GM12864 (cell line): ENCODE results near the gene DIS3L2.
"Not testable (repeated sequence)": the region's sequence is repeated elsewhere in the genome, so short reads cannot be mapped to it uniquely, and the experiment has no call there.

Experiments used
- DNase-seq: peaks from one replicate; pipeline ENCODE4 v3.0.0-alpha.2; 2011; ENCODE audit warnings: low read depth
- H3K4me3 ChIP-seq: 2 replicates; pipeline ENCODE4 v1.5.1; 2011; ENCODE audit warnings: mild to moderate bottlenecking, low read depth, low read length, control low read depth
- TF ChIP-seq, protein P1 (sequence below): IDR thresholded peaks from 2 replicates; pipeline ENCODE4 v1.5.1; 2011; ENCODE audit warnings: low read depth, mild to moderate bottlenecking, moderate library complexity, low read length, control low read depth, inconsistent platforms; ENCODE audit errors: missing control alignments

Gene DIS3L2

DNA sequence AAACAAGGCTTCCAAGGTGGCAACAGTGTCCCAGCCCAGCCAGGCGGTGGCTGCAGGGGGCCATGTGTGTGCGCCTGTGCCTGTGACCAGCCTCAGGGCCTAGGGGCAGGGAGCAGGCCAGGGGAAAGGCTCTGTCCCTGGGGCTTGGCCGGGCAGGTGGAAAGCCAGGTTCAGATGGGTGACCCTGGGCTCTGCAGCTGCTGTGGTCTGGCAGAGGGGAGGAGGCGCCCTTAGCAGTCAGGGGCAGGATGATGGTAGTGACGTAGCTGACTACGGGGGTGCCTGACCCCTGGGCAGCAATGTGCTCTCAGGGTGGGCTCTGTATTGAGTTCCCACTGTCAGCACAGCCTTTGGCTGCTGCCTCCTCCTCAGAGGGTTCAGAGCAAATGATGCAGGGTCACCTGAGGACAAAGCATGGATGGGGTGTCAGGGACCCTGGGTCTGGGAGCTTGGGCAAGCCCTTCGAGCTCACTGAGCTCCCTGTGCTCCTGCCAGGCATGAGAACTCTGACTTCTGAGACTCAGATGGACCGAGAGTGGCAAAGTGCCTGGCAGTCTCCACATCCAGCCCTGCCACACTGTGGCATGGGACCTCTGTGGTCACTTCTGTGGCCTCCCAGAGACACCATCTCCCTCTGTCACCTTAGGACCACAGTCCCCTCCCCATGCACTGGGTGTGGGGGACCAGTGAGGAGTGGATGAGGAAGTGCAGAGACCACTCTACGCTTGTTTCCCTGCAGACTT lies 360.5 kb downstream of the DIS3L2 start:
- DNase-seq, result no peak

DNA sequence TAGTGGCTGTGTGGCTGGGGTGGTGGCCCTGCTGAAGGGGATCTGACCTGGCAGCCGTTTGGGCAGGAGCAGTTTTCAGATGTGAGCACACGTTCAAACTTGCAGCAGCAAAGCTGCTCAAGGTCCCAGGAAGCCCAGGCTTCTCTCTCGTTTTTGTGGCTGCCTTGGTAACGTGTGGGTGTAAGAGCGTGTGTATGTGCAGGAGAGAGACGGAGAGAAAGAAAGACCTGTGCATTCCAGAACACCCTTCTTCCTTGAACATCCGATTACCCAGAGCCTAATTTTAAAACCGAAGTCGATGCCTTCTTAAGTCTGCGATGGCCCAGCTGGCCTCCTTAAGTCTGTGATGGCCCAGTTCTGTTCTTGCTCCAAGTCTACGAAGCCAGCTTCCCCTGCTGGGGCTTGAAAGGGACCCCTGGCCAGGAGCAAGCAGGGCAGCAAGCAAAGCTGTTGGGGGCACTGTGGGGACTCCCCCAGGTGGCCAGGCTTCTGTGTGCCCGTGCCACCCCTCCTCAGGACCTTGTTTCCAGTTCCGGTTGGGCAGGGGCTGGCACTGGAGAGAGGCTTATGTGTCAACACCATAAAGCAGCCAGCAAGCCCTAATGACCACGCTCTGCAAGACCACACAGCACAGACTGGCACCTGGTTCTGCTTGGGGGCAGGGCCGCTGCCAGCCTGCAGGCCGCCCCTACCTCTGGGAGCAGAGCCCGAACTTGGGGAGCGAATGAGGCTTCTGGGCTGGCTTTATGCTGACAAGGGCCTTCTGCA lies 361.2 kb downstream of the DIS3L2 start:
- H3K4me3 ChIP-seq, result no peak overlapping the region
- no peak for DNase-seq
- TF ChIP-seq, protein P1, sequence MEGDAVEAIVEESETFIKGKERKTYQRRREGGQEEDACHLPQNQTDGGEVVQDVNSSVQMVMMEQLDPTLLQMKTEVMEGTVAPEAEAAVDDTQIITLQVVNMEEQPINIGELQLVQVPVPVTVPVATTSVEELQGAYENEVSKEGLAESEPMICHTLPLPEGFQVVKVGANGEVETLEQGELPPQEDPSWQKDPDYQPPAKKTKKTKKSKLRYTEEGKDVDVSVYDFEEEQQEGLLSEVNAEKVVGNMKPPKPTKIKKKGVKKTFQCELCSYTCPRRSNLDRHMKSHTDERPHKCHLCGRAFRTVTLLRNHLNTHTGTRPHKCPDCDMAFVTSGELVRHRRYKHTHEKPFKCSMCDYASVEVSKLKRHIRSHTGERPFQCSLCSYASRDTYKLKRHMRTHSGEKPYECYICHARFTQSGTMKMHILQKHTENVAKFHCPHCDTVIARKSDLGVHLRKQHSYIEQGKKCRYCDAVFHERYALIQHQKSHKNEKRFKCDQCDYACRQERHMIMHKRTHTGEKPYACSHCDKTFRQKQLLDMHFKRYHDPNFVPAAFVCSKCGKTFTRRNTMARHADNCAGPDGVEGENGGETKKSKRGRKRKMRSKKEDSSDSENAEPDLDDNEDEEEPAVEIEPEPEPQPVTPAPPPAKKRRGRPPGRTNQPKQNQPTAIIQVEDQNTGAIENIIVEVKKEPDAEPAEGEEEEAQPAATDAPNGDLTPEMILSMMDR, result no peak

More for the DNA sequence above, 360.5 kb downstream of the DIS3L2 start:
- H3K4me3 ChIP-seq, result no peak overlapping the region
- TF ChIP-seq, protein P1, result no peak

DNA sequence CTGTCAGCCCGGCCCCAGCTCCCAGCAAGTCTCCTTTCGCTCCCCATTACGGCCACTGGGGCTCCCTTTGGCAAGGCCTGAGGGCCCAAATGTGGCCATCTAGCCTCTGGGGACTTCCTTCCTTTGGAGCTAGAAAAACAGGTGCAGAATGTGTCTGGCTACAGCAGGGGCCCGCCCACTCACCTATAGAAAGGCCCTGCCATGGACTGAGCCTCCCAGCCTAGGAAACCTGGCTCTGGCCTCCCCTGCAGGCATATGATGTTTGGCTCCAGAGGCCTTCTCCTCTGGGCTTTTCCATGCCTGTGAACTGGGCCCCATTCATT lies 361.8 kb downstream of the DIS3L2 start:
- TF ChIP-seq, protein P1, result no peak

DNA sequence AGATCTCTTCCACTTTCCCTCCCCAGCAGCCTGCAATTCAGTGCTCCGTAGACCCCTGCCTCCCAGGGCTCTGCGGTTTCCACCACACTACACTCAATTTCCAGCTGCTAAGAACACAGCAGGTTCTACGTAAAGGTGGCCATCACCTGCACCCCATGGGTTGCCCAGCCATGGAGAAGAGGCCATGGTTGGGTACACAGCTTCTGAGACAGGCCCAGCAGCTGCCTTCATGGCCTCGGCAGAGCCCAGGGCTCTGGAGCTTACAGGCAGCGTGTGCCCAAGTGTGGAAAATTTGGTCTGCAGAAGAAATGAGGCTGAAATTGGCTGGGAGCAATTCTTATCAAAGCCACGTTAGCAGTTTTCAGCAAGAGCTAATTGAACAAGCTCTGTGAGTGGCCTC lies 362.5 kb downstream of the DIS3L2 start:
- DNase-seq, H3K4me3 ChIP-seq: not testable (repeated sequence)

More for the DNA sequence above, 361.8 kb downstream of the DIS3L2 start:
- DNase-seq, result no peak
- H3K4me3 ChIP-seq, result no peak overlapping the region

DNA sequence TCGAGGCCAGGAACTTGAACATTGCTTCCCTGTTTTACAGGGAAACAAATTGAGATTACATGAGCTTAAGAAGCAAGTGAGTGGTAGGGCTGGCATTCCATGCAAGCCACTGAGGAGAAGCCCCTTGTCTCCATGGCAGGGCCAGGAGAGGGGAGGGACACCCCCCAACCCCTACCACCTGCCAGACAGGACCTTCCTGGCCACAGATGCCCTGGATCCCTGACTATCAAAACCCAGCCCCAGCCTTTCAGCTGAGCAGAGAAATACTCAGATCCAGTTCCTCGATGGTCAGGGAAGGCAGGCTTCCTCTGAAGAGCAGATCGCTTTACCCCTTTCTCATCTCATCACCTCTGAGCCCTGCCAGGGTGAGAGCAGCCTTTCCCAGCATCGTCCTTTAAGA lies 363.3 kb downstream of the DIS3L2 start:
- no peak overlapping the region for H3K4me3 ChIP-seq
- DNase-seq, result no peak
- TF ChIP-seq, protein P1, result no peak

DNA sequence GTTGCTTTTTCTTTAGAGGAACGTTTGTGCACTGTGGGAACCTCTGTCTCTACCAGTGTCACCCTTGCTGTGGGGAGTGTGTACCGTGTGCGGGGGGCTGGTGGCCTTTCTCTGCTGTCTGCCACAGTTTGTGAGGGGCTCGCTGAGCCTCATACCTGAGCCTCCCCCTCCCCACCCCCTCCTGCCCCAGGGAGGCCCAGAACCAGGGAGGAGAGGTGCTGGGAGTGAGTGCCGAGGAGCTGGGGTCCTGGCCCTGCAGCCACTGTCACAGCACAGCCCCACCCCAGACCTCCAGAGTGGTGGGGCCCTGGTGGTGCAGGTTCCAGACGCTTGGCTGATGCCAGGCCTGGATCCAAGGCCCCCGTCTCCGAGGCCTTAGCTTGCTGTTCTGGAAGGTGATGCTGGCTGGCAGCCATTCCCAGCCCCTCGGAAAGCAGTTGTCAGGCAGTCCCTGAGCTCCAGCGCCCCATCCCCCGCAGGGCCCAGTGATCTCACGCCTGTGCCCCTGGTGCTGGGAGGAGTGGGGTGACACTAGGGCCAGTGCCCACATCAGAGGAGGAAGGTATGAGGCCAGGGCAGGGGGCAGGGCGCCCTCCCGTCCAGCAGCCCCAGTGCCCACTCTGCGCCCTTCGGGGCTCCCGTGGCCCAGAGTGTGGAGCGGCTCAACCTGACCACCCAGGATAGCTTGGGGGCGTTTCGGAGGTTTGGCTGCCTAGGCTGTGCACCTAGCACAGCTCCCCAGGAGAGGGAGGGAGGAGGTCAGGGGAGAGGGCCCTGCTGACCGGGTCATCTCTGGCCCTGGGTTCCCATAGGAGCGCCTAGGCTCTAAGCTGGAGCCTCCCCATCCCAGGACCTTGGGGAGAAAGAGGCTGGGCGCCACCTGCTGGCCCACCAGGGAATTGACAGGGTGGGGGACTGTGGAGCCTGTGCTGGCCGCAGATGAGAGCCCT lies 364.1 kb downstream of the DIS3L2 start:
- H3K4me3 ChIP-seq, result no peak overlapping the region
- TF ChIP-seq, protein P1, result peak; percentile 58
- DNase-seq, result no peak

DNA sequence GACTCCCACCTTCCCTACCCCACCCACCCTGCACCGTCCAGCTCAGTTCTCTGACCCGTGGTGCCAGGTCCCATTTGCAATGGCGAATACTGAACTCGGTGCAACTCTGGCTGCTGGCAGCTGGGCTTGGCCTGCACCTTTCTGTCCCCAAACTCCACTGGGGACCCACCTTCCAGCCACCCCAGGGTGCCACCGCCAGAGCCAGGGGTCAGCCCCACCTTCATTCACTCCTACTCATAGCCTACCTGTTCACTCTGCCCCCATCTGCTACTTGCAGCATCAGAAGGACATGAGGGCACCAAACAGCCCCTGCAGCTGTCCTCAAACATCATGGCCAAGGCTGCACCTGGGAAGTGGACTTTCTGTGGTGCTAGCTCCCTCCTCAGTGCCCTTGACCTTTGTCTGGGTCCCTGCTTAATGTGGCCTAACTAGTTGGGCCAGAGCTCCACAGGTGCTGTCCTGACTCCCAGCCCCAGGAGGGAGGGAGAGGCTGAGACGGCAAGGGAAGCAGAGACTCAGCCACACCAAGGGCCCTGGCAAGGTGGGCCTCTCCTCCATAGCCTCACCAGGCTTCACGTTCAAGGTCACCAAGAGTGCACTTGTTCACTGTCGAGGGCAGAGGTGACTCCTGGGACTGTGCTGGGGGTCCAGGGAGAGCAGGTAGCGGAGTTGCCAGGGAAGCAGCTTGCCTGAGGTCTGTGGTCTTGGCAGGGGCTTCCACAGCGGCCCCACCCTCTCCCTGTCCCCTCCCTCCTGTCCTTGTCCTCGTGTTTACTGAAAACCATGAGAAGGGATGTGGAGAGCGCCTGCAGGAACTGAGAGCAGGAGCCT lies 365.0 kb downstream of the DIS3L2 start:
- not testable (repeated sequence) for H3K4me3 ChIP-seq, DNase-seq
